NCI-H2227 (cell line): ENCODE data around the gene BSG.
"Not testable (repeated sequence)": the region's sequence is repeated elsewhere in the genome, so short reads cannot be mapped to it uniquely, and the experiment has no call there.

Experiments used
- DNase-seq: peaks from one replicate; lab custom pipeline; 2025; ENCODE audit not compliant: unreplicated experiment; lab: John Stamatoyannopoulos, UW

The BSG gene

GRCh38 chr19:585146-585545 is 12.8 kb downstream of the BSG start:
- not testable (repeated sequence) for DNase-seq

DNA sequence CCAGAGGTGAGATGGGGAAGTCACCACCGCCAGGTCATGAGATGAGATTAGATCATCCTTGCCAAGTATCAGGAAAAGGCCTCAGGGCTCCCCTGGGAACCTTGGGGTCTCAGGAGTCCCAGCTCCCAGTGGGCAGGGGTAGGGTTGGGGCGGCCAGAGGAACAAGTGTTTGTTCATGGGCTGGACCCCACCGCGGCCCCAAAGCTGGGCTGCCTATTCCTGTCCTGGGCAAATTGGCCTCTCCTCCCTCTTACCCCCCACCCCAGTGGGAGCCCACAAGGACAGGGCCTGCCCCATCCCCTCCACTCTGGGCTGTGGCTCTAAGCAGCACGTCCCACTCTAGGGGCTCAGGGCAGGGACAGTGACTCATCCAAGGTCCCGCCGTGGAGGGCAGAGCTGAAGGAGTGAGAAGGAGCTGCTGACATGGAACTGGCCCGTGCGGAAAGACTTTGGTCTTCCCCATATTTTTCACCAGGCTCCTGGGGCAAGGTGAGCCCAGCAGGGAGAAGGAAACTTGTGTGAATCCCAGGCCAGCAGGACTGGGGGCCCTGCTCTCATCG is 13.2 kb downstream of the BSG start:
- DNase-seq = no peak

DNA sequence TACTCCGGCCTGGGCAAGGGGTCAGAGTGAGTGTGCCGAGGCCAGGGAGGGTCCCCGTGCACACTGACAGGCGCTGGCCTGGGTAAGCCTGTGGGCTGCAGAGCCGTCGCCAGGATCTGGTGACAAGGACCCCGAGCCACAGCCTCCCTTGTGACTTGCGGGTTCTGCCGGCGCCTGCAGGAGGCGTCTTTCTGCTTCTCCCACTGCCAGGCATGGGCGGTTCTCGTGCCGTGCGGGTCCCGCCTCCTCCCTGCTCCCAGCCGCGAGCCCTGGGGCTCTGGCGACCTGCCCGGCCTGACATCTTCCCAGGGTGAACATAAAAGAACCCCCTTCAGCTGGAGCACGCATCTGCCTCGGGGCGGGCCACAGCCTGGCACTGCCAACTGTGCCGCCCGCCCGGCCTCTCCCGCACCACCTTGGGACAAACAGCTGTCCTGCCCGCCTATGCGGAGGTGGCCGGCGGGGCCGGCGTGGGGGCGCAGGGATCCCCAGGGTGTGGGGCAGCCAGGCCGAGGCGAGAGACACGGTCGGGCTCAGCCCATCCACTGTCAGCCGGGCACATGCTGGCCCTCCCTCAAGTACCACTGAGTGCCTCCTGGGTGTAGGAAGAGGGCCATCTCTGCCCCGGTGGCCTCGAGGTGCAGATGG is 15.8 kb downstream of the BSG start:
- DNase-seq = peak; percentile 77

DNA sequence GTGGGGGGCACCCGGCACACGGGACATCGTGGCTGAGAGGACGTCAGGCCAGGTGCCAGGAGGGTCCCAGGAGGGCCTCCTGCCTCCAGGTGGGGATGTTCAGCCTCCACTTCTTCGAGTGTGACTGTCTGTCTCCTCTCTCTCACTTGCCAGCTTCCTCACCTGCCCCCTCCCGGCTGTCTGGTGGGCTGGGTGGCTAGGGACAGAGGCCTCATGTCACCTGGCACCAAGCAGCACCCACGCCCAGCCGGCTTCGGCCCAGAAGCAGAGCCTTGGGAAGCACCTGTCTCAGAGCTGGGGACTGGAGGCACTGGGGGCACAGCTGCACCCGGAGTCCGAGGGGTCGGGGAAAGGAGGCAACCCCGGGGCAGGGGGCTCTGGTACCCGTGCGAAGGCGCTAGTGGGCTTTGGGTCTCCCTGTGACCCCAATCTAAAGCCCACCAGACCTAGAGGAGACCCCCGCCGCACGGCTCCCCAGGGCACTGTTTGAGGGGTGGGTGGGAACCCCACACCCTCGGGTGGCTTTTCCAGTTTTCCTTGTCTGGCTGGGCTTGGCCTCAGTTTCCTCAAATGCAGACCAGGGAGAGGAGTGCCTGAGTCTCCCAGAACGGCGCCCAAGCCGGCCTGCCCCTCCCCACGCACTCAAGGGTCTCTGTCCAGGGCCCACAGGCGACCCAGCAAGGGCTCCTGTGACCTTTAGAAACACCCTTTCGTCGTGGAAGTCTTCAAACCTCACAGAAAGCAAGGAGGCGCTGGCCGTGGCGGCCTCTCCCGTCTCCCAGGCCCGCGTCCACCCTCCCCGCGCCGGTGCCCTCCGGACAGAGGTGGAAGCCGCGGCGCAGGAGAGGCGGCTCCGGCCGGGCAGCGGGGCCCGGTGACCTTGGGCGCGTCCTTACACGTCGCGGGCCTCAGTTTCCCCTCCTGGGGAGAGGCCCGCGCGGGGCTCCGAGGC is 16.6 kb downstream of the BSG start:
- DNase-seq = peak; percentile 26

GRCh38 chr19:589693-590395 is 17.4 kb downstream of the BSG start, which contains the start of gene HCN2:
Gene HCN2 (plus strand): TSS chr19:589881. CDS start chr19:589946, 65 bp downstream.
- DNase-seq = no peak

DNA sequence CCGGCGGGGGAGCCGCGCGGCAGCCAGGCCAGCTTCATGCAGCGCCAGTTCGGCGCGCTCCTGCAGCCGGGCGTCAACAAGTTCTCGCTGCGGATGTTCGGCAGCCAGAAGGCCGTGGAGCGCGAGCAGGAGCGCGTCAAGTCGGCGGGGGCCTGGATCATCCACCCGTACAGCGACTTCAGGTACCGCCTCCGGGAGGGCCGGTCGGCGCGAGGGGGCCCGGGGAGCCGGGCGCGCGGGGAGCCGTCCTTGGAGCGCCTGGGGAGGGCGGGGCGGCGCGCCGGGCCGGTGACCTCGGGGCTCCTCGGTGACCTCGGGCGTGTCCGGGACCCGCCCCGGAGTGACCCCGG is 18.0 kb downstream of the BSG start:
- DNase-seq = peak; percentile 37

DNA sequence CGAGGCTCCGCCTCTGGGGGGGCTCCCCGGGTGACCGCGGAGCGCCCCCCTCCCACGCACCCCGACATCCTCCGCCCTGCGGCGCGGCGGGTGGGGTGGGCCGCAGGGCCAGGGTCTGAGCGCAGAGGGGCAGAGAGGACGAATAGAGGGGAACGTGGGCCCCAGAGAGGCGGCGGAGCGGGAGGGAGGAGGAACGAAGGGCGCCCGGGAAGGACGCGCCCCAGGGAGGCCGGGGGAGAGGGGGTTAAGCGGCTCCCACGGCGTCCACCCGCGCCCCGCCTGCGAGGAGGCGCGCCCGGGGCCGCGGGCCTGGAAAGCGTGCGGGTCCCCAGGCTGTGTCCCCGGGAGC is 18.3 kb downstream of the BSG start:
- no peak for DNase-seq

- no peak for DNase-seq
Observed at GRCh38 chr19:591099-591958, 18.9 kb downstream of the BSG start.

- no peak for DNase-seq
Observed at GRCh38 chr19:592101-592500, 19.7 kb downstream of the BSG start.

GRCh38 chr19:593055-593454 is 20.7 kb downstream of the BSG start:
- no peak for DNase-seq

DNA sequence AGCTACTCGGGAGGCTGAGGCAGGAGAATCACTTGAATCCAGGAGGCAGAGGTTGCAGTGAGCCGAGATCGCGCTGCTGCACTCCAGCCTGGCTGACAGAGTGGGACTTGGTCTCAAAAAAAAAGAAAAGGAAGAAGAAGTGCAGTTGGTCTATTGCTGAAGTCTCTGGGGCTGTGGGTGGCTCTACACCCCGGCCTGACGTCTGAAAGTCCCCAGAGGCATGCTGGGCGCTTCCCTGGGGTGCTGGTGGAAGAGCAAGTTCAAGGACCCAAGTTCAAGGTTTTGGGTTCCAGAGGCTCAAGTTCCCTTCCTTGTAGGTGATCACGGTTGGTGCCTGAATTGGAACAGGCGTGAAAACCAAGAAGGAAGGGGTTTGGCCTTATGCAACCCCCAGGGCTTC is 21.1 kb downstream of the BSG start:
- no peak for DNase-seq

GRCh38 chr19:594265-594870 is 22.0 kb downstream of the BSG start:
- no peak for DNase-seq

- DNase-seq = no peak
Observed at GRCh38 chr19:595326-596262, 23.2 kb downstream of the BSG start.

DNA sequence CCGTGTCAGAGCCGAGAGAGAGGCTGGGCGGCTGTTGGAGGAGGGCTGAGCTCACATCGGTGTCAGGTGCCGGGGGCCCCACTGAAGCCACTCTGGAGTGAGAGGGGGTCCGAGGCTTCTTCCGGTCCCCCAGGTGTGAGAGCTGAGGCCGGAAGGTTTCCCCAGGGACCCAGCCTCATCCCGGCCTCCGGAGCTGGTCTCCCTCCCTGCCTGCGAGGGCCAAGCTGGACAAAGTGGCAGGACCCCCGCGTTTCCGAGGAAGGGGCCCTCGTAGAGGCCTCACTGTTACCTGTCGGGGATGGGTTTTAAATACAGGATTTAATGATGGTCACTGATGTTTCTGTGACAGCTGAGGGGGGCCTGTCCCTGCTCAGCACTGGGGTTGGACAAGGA is 23.9 kb downstream of the BSG start:
- DNase-seq = no peak

DNA sequence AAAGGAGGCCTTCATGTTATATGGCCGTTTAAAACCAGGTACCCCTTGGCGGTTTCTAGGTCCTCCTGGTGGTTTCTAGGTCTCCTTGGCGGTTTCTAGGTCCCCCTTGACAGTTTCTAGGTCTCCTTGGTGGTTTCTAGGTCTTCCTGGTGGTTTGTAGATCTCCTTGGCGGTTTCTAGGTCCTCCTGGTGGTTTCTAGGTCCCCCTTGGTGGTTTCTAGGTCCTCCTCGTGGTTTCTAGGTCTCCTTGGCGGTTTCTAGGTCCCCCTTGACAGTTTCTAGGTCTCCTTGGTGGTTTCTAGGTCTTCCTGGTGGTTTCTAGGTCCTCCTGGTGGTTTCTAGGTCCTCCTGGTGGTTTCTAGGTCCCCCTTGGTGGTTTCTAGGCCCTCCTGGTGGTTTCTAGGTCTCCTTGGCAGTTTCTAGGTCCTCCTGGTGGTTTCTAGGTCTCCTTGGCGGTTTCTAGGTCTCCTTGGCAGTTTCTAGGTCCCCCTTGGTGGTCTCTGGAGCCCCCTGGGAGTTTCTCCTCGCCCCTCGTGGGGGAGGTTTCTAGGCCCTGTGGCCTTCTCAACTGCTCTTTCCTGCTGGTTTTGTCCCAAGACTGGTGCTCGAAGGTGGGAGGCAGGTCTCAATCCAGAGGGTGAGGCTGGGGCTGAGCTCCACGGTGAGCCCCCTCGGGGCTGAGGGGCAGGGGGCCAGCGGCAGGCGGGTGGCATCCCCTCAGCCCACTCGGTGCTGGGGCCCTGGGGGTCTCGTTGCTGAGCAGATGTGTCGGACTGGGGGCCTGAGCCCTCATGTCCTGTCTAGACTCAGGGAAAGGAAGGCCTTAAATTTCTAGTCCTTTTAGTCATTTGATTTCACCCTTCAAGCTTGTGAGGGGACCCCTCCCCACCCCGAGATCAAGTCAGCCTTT is 25.3 kb downstream of the BSG start:
- DNase-seq = no peak

- no peak for DNase-seq
Observed at GRCh38 chr19:601310-601709, 28.9 kb downstream of the BSG start.

DNA sequence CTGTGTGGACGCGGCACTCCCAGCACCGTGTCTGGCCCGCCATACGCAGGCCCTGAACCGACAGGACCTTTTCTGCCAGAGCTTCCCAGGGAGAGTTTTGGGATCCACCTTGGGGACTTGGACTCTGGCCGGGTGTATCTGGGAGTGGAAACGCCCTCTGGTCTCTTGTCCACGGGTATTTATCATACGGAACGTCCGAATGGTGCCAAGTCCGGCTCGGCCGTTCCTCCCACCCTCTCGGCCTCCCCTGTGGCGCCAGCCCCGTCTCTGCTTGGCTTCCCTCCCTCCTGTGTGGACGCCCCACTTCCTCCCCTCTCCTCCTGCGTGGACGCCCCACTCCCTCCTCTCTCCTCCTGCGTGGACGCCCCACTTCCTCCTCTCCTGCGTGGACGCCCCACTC is 29.4 kb downstream of the BSG start:
- DNase-seq = no peak
